ENCODE measurements around the gene PRKAG1.

Gene PRKAG1

DNA sequence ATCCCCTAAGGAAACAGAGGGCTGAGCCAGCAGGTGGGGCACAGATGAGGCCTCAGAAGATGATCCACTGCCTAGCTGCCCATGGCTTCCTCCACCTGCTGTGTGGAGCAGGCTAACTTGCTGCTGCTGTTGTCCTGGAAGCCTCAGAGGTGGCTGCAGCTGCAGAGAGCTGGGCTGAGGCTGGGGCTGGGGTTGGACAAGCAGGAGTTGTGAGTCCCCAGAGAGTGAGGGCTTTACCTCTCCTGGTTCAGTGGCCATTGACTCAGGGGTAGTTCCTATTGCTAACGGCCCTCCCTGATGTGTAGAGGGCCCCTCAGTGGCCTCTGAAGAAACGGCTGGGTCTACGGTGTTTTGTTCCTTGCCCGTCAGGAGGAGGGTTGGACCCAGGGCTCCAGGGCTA is 13.7 kb upstream of the PRKAG1 start:
- Histone ChIP-seq H3K27me3 (ENCODE audit: control insufficient read depth in 5 of 5, insufficient read depth in 4 of 5, low read length in 5 of 5) (no peaks in the 10 kb centered on the region), H3K36me3 (ENCODE audit: control insufficient read depth in 5 of 5, insufficient read depth in 5 of 5, low read length in 5 of 5) (peaks cover 5 to 88% (median 80%) of the 10 kb centered on the region in 5 donors), H3K9ac (ENCODE audit: low read length in 5 of 5) (no peak overlapping the region), H3K4me1 (ENCODE audit: control insufficient read depth in 5 of 5, insufficient read depth in 5 of 5, low read length in 5 of 5) (no peaks in the 10 kb centered on the region), H3K27ac (ENCODE audit: low read depth, low read length) (no peak overlapping the region), H3K9me3 (ENCODE audit: control insufficient read depth in 5 of 5, low read length in 5 of 5) (no peaks in the 10 kb centered on the region), H3K4me3 (ENCODE audit: low read depth in 1 of 5, low read length in 5 of 5) (no peak overlapping the region)

DNA sequence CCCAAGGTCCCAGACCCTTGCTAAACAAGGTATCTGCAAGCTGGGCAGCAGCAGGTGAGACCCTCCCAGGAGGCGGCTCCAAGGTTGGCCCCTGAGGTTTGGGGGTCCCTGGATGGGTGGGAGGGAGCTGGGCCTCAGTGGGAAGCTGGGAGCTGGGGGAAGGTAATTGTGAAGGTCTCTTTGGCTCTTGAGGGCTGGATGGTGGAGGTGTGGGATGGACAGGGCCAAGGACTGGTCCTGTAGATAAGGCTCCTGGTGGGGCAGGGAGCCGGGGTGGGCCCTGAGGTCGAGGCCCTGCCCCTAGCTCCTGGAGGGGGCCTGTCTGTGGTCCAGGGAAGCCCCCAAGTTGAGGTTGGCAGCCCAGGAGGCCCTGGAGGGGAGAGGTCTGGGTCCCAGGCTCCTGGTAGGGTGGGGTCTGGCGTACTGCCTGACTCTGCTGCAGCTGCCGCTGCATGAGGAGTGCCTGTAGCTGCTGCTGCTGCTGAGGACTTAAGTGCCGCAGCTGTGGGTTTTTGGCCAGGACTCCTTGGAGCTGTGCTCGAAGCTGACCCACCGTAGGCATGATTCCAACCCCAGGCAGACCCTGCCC is 13.1 kb upstream of the PRKAG1 start:
- no peak overlapping the region for H3K4me3 ChIP-seq (ENCODE audit: low read depth in 1 of 5, low read length in 5 of 5)
- H3K9me3 ChIP-seq (ENCODE audit: control insufficient read depth in 5 of 5, low read length in 5 of 5), result no peaks in the 10 kb centered on the region
- no peak overlapping the region for H3K9ac ChIP-seq (ENCODE audit: low read length in 5 of 5)
- no peaks in the 10 kb centered on the region for H3K4me1 ChIP-seq (ENCODE audit: control insufficient read depth in 5 of 5, insufficient read depth in 5 of 5, low read length in 5 of 5)
- no peaks in the 10 kb centered on the region for H3K27me3 ChIP-seq (ENCODE audit: control insufficient read depth in 5 of 5, insufficient read depth in 4 of 5, low read length in 5 of 5)
- no peak overlapping the region for H3K27ac ChIP-seq (ENCODE audit: low read depth, low read length)
- peaks cover 2 to 88% (median 80%) of the 10 kb centered on the region in 5 donors for H3K36me3 ChIP-seq (ENCODE audit: control insufficient read depth in 5 of 5, insufficient read depth in 5 of 5, low read length in 5 of 5)

DNA sequence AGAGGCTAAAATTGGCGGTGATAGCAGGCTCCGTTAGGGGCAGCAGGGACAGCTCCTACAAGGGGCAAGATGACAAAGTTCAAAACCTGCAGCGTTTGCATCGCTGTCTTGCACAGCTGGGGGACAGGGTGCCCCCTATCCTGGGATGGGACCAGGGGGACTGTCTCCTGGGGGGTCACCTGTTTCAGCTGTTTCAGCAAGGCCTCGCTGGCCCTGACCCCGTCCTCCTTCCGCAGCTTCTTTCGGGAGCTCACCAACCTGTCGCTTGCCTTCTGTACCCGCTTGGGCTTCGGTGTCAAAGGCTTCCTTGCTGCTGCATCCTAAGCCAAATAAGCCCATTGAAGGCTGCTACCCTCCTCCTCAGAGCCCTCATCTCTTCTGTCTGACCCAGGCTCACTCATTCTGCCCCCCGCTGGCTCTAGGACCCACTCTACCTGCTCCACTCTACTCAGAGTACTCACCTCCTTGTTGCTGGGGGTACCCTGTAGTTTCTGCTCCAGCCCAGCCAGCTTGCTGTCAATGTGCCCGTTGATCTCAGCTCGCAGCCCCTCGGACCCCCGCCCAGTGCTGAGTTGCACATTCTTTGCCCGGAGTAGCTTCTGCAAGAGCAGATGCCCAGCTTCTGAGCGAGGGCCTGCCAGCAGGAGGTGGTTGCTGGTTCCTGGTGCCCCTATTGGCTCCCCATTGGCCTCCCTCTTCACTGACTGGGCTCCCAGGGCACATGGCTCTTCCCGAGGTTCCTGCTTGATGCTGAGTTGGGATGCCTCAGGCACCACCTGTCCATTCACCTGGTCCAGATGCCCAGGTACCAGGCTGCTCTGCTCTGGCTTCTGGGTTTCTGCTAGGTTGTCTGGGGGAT is 12.4 kb upstream of the PRKAG1 start:
- no peak overlapping the region for H3K9ac ChIP-seq (ENCODE audit: low read length in 5 of 5)
- no peaks in the 10 kb centered on the region for H3K9me3 ChIP-seq (ENCODE audit: control insufficient read depth in 5 of 5, low read length in 5 of 5)
- H3K4me1 ChIP-seq (ENCODE audit: control insufficient read depth in 5 of 5, insufficient read depth in 5 of 5, low read length in 5 of 5), result no peaks in the 10 kb centered on the region
- H3K4me3 ChIP-seq (ENCODE audit: low read depth in 1 of 5, low read length in 5 of 5), result no peak overlapping the region
- no peaks in the 10 kb centered on the region for H3K27me3 ChIP-seq (ENCODE audit: control insufficient read depth in 5 of 5, insufficient read depth in 4 of 5, low read length in 5 of 5)
- H3K27ac ChIP-seq (ENCODE audit: low read depth, low read length), result no peak overlapping the region
- H3K36me3 ChIP-seq (ENCODE audit: control insufficient read depth in 5 of 5, insufficient read depth in 5 of 5, low read length in 5 of 5), result peaks cover 2 to 93% (median 85%) of the 10 kb centered on the region in 5 donors

DNA sequence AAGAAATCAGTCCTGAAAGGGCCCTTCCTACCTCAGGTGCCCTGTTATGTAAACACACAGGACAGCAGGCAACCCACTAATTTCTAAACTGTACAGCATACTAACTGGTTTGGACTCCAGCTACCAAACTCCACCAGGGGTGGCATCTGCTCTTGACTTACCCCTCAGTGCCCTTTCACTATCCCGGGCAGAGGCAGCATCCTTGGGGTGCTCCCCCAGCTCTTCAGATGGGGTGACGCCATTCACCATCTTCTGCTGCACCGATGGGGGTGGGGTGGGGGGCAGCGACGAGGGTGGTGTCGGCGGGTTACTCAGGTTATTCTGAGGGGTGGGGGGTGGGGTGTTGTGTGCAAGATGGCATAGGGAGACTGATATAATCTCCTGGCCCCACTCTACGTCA is 11.5 kb upstream of the PRKAG1 start:
- Histone ChIP-seq H3K27me3 (ENCODE audit: control insufficient read depth in 5 of 5, insufficient read depth in 4 of 5, low read length in 5 of 5) (no peaks in the 10 kb centered on the region), H3K36me3 (ENCODE audit: control insufficient read depth in 5 of 5, insufficient read depth in 5 of 5, low read length in 5 of 5) (peaks cover 10 to 96% (median 91%) of the 10 kb centered on the region in 5 donors), H3K9ac (ENCODE audit: low read length in 5 of 5) (no peak overlapping the region), H3K9me3 (ENCODE audit: control insufficient read depth in 5 of 5, low read length in 5 of 5) (no peaks in the 10 kb centered on the region), H3K4me1 (ENCODE audit: control insufficient read depth in 5 of 5, insufficient read depth in 5 of 5, low read length in 5 of 5) (no peaks in the 10 kb centered on the region), H3K27ac (ENCODE audit: low read depth, low read length) (no peak overlapping the region), H3K4me3 (ENCODE audit: low read depth in 1 of 5, low read length in 5 of 5) (no peak overlapping the region)

DNA sequence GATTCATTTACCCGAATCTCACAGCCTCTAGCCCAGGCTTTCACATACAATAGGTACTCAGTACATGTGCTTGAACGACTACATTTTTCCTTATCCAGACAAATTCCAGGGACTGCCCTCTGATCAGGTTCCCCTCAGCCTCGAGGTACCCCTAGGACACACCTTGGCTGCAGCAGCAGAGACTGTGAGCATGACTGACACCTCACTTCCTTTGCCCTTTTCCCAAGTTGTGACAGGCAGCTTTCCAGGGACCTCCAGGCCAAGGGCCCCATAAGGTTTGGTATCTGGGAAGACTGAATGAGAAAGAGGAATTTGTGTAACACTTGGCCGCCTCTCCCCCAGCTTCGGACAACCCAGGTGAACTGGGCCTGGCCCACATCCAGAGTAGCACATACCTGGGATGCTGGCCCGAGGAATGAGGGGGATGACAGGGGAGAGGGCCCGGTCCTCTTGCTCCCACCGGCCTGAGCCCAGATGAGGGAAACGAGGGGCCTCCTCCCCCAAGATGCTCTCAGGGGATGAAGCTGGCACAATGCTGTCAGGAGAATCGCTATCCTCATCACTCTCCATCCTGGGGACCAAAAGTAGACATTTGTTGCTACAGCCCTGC is 10.2 kb upstream of the PRKAG1 start:
- Histone ChIP-seq H3K4me3 (ENCODE audit: low read depth in 1 of 5, low read length in 5 of 5) (no peak overlapping the region), H3K9me3 (ENCODE audit: control insufficient read depth in 5 of 5, low read length in 5 of 5) (no peaks in the 10 kb centered on the region), H3K27ac (ENCODE audit: low read depth, low read length) (no peak overlapping the region), H3K9ac (ENCODE audit: low read length in 5 of 5) (no peak overlapping the region), H3K27me3 (ENCODE audit: control insufficient read depth in 5 of 5, insufficient read depth in 4 of 5, low read length in 5 of 5) (no peaks in the 10 kb centered on the region), H3K36me3 (ENCODE audit: control insufficient read depth in 5 of 5, insufficient read depth in 5 of 5, low read length in 5 of 5) (peaks cover 12 to 96% (median 91%) of the 10 kb centered on the region in 5 donors), H3K4me1 (ENCODE audit: control insufficient read depth in 5 of 5, insufficient read depth in 5 of 5, low read length in 5 of 5) (no peaks in the 10 kb centered on the region)

DNA sequence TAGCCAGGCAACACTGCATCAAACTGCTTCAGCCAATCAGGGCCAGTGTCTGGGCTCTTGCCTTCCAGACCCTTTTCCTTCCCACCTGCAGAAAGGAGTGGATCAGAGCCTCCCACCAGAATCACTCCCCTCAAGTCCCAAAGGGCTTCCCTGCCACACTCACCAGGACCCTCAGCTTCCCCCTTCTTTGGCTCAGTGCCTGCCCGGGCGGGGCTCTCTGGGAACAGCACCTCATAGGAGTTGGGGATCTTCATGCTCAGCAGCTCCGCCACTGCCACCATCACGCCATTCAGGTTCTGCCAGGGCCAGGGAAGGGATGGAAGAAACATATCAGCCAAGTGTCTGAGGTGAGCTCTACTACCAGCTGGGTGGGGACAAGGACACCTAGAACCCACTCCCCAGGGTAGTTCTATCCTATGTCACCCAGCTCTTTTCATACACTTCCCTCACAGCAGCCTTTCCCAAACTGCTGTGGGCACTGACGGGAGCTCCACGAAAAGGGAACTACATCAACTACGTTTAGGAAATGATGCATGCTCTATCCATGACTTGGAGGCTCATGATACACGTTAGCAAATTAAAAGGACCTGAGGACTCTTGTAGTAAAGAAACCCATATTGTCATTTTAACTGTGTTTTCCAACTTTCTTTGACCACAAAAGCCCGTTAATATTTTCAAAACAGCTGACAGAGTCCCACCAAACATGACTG is 9.4 kb upstream of the PRKAG1 start:
- Histone ChIP-seq H3K4me3 (ENCODE audit: low read depth in 1 of 5, low read length in 5 of 5) (no peak overlapping the region), H3K9me3 (ENCODE audit: control insufficient read depth in 5 of 5, low read length in 5 of 5) (no peaks in the 10 kb centered on the region), H3K27ac (ENCODE audit: low read depth, low read length) (no peak overlapping the region), H3K27me3 (ENCODE audit: control insufficient read depth in 5 of 5, insufficient read depth in 4 of 5, low read length in 5 of 5) (no peaks in the 10 kb centered on the region), H3K9ac (ENCODE audit: low read length in 5 of 5) (no peak overlapping the region), H3K36me3 (ENCODE audit: control insufficient read depth in 5 of 5, insufficient read depth in 5 of 5, low read length in 5 of 5) (peaks cover 12 to 96% (median 90%) of the 10 kb centered on the region in 5 donors), H3K4me1 (ENCODE audit: control insufficient read depth in 5 of 5, insufficient read depth in 5 of 5, low read length in 5 of 5) (no peaks in the 10 kb centered on the region)

DNA sequence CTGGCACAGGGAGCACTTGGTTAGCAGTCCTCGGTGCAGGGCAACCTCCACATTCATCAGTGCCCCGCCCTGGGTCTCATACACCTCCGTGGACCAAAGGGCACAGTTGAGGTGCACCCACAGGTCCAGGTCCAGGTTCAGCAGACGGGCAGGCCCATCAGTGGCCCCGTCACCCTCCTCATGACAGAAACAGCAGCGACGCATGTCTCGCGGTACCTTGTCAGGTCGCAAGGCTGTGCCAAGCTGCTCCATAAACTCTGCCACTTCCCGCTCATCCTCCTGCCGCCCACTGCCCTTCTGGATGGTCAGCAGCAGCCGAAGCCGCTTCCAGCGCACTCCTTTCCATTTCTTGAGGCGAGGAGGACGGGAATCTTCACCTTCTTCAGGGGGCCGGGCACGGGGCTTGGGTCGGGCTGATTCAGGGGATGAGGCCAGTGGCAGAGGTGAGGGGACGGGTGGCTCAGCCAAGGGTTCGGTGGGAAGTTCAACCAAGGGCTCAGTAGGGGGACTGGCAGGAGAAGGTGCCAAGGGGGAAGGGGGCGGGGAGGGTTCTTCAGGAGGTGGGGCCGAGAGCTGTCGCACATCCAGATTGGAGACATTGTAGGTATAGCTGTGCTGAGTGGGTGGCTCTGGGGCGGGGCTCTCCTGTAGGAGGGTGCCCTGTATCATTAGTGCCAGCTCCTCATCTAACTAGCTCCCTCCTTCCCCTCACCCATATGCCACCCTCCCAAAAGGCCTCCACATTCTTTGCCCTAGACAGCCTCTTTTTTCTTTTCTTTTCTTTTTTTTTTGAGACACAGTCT is 8.3 kb upstream of the PRKAG1 start:
- Histone ChIP-seq H3K9ac (ENCODE audit: low read length in 5 of 5) (no peak overlapping the region), H3K4me1 (ENCODE audit: control insufficient read depth in 5 of 5, insufficient read depth in 5 of 5, low read length in 5 of 5) (no peaks in the 10 kb centered on the region), H3K4me3 (ENCODE audit: low read depth in 1 of 5, low read length in 5 of 5) (no peak overlapping the region), H3K9me3 (ENCODE audit: control insufficient read depth in 5 of 5, low read length in 5 of 5) (no peaks in the 10 kb centered on the region), H3K36me3 (ENCODE audit: control insufficient read depth in 5 of 5, insufficient read depth in 5 of 5, low read length in 5 of 5) (peaks cover 12 to 96% (median 90%) of the 10 kb centered on the region in 5 donors), H3K27ac (ENCODE audit: low read depth, low read length) (no peak overlapping the region), H3K27me3 (ENCODE audit: control insufficient read depth in 5 of 5, insufficient read depth in 4 of 5, low read length in 5 of 5) (no peaks in the 10 kb centered on the region)

DNA sequence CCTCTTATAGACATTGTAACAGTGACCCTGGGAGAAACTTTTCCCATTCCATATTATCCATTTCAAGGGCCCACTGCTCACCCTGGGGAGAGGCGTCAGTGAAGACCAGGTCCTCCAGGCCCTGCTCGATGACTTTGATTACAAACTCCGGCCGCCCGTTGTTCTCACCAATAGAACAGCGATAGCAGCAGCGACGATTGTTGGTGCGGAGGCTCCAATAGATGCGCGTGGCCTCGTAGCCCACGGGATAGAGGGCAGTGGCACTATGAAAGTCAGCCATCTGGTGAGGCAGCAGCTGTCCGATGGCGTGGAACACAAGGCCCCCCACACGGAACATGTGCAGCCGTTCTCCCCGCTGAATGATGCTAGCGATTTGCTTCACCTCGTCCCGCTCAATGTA is 7.5 kb upstream of the PRKAG1 start:
- Histone ChIP-seq H3K9ac (ENCODE audit: low read length in 5 of 5) (no peak overlapping the region), H3K9me3 (ENCODE audit: control insufficient read depth in 5 of 5, low read length in 5 of 5) (no peaks in the 10 kb centered on the region), H3K27ac (ENCODE audit: low read depth, low read length) (no peak overlapping the region), H3K27me3 (ENCODE audit: control insufficient read depth in 5 of 5, insufficient read depth in 4 of 5, low read length in 5 of 5) (no peaks in the 10 kb centered on the region), H3K36me3 (ENCODE audit: control insufficient read depth in 5 of 5, insufficient read depth in 5 of 5, low read length in 5 of 5) (peaks cover 12 to 95% (median 91%) of the 10 kb centered on the region in 5 donors), H3K4me1 (ENCODE audit: control insufficient read depth in 5 of 5, insufficient read depth in 5 of 5, low read length in 5 of 5) (no peaks in the 10 kb centered on the region), H3K4me3 (ENCODE audit: low read depth in 1 of 5, low read length in 5 of 5) (no peak overlapping the region)

DNA sequence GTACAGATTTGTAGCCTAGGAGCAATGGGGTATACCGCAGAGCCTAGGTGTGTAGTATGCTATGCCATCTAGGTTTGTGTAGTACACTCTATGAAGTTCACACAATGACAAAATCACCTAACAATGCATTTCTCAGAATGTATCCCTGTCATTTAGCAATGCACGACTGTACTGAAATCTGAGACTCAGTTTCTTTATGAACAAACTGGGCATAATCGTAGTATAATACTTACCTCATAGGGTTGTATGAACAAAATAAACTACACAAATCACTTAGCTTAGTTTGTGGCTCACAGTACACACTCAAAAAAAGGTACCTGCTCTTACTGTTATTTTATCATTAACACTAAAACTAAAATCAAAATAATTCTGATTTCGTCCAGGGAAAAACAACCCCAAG is 6.9 kb upstream of the PRKAG1 start:
- H3K27me3 ChIP-seq (ENCODE audit: control insufficient read depth in 5 of 5, insufficient read depth in 4 of 5, low read length in 5 of 5), result no peaks in the 10 kb centered on the region
- H3K4me1 ChIP-seq (ENCODE audit: control insufficient read depth in 5 of 5, insufficient read depth in 5 of 5, low read length in 5 of 5), result no peaks in the 10 kb centered on the region
- no peak overlapping the region for H3K27ac ChIP-seq (ENCODE audit: low read depth, low read length)
- H3K9ac ChIP-seq (ENCODE audit: low read length in 5 of 5), result no peak overlapping the region
- no peaks in the 10 kb centered on the region for H3K9me3 ChIP-seq (ENCODE audit: control insufficient read depth in 5 of 5, low read length in 5 of 5)
- H3K4me3 ChIP-seq (ENCODE audit: low read depth in 1 of 5, low read length in 5 of 5), result no peak overlapping the region
- peaks cover 12 to 95% (median 88%) of the 10 kb centered on the region in 5 donors for H3K36me3 ChIP-seq (ENCODE audit: control insufficient read depth in 5 of 5, insufficient read depth in 5 of 5, low read length in 5 of 5)

All from subcutaneous abdominal adipose tissue (tissue), 5 donors.